ENCODE measurements around the gene CD63. TPM values are rescaled to one million over a fixed set of nuclear protein-coding genes. Genes with fewer than 3 reads are reported as not detected.
A peak's percentile ranks its signal among the peaks of the same experiment; 100 is the strongest.
"Not testable (repeated sequence)": the region's sequence is repeated elsewhere in the genome, so short reads cannot be mapped to it uniquely, and the experiment has no call there.

The CD63 gene, protein sequence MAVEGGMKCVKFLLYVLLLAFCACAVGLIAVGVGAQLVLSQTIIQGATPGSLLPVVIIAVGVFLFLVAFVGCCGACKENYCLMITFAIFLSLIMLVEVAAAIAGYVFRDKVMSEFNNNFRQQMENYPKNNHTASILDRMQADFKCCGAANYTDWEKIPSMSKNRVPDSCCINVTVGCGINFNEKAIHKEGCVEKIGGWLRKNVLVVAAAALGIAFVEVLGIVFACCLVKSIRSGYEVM
- 100 to 1,000 TPM; 211 to 237 TPM for total RNA-seq

DNA sequence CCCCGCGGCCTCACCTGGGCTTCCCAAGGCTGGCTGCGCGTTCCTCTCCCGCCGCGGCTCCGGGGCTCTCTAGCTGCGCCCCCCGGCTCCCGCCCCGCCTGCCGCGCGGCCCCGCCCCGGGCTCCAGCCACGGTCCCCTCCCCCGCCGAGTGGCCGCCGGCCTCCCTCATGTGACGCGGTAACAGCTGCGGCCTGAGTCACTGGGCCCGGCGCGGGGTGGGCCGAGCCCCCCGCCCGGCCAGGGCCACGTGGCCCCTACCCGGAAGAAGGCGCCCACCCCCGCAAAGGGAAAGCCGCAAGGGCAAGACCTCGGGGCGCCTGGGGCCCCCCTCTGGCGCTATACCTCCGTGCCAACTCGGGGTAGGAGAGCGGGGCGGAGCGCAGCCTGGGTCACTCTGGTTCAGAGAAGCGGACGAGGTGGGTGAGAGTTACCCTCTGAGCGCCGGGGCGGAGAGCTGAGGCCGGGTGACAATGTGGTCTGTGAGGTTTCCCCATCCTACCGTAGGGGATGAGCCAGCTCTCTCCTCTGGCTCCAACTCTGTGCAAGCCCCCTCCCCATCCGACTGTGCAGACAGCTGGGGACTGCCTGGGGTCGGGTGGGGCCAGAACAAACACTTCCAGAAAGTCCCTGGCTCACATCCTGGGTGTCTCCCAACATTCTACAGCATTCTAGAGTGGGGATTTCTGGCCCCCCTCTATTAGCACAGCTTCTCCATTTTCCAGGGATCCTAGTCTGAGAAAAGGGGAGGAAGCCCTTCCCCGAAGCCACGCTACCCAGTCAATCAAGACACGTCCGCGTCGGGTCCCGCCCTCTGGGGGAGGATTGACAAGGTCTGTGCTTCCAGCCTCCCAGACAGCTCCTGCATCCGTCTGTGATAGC is at the start of gene CD63:
Gene CD63 (minus strand): TSS at position 71 of the 880 bp plus-strand sequence. CDS start 668 bp downstream, outside the sequence.
- H3K4me1 Mint-ChIP-seq = peaks cover 29% of the 10 kb centered on the region
- H3K36me3 Mint-ChIP-seq (ENCODE audit: low read depth) = peaks cover 49% of the 10 kb centered on the region
- H3K27ac Mint-ChIP-seq = peak within 1 kb of the TSS; percentile 88
- no peaks in the 10 kb centered on the region for H3K9me3 Mint-ChIP-seq
- H3K4me3 Mint-ChIP-seq = peak within 1 kb of the TSS; percentile 94
- peak; percentile 79 for ATAC-seq (replicated peaks)
- no peaks in the 10 kb centered on the region for H3K27me3 Mint-ChIP-seq

DNA sequence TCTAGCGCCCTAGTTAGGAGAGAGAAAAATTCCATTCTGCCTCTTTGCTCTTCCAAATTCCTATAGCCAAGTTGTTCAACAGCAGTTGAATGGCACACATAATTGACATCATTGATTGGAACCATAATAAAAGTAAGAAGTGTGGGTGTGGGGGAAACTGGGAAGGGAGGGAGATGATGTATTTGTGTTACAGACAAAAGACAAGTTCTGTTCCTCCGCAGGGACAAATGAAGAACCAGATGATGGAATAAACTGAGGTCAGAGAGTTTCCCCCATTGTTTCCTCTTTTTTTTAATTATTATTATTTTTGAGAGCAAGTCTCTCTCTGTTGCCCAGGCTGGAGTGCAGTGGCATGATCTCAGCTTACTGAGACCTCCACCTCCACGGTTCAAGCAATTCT is 49.0 kb upstream of the CD63 start:
- no peak overlapping the region for H3K27ac Mint-ChIP-seq
- H3K36me3 Mint-ChIP-seq (ENCODE audit: low read depth) = peaks cover 88% of the 10 kb centered on the region
- no peak for ATAC-seq (replicated peaks)

DNA sequence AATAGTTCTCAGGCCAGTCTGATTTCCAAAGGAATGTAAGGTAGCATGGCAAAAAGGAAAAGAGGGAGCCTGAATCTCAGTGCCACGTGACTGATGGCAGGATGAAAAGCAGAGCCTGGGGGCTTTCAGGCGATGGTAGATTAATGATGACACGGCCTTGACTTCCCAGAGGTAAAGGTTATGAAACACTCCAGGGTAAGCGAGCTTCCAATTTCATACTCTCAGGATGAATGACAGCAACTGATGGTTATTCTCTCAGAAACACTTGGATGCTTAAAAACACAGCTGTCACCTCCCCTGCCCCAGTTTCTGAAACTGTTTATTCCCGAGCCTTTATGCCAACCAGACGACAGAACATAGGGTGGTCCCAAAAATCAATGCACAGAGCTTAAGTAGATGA is 42.9 kb upstream of the CD63 start:
- H3K4me3 Mint-ChIP-seq = no peak overlapping the region
- peak overlapping the region; percentile 48 for H3K27ac Mint-ChIP-seq
- no peak for ATAC-seq (replicated peaks)
- peaks cover 9% of the 10 kb centered on the region for H3K4me1 Mint-ChIP-seq
- no peaks in the 10 kb centered on the region for H3K9me3 Mint-ChIP-seq
- peaks cover 74% of the 10 kb centered on the region for H3K36me3 Mint-ChIP-seq (ENCODE audit: low read depth)
- H3K27me3 Mint-ChIP-seq = no peaks in the 10 kb centered on the region

More for the DNA sequence above, 49.0 kb upstream of the CD63 start:
- Mint-ChIP-seq H3K9me3 (no peaks in the 10 kb centered on the region), H3K27me3 (no peaks in the 10 kb centered on the region), H3K4me3 (no peak overlapping the region), H3K4me1 (no peaks in the 10 kb centered on the region)

DNA sequence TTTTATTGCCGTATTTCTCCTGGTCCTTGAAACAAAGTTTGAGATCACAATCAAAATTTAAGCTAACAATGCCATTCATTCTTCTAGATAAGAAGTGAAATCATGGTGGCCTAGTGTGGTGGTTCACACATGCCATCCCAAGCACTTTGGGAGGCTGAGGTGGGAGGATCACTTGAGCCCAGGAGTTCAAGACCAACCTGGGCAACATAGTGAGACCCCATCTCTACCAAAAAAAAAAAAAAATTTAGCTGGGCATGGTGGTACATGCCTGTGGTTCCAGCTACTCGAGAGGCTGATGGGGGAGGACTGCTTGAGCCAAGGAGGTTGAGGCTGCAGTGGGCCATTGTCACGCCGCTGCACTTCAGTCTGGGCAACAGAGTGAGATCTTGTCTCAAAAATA is 38.3 kb upstream of the CD63 start:
- H3K27ac Mint-ChIP-seq = no peak overlapping the region

DNA sequence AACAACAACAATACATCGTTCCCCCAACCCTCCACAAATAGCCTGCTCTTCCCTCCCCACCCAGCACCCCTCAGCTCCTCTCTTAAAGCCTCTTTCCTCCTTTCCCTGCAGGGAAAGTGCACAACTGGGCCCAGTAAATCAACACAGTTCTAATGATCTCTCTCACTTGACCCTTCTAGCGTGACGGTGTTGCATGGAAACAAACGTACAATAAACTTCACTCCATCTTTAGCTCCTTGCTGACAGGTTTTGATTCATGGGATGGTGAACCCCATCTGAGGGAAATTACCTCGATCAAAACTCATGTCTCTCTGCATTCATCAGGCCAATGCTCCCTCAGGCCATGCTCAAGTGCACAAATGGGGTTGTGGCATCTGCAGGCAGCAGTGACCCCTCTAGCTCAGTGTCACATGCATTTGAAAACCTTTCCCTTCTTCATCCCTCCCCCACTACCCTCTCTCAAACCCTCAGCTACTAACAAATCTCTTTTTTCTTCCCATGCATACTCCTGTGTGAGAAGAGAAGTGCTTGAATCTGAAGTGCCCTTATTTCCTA is 37.0 kb upstream of the CD63 start:
- no peak for ATAC-seq (replicated peaks)
- Mint-ChIP-seq H3K27me3 (no peaks in the 10 kb centered on the region), H3K9me3 (no peaks in the 10 kb centered on the region), H3K4me1 (peaks cover 21% of the 10 kb centered on the region), H3K4me3 (no peak overlapping the region), H3K27ac (peak overlapping the region; percentile 22), H3K36me3 (ENCODE audit: low read depth) (peaks cover 64% of the 10 kb centered on the region)

More for the DNA sequence above, 38.3 kb upstream of the CD63 start:
- ATAC-seq (replicated peaks) = no peak
- peaks cover 13% of the 10 kb centered on the region for H3K4me1 Mint-ChIP-seq
- no peaks in the 10 kb centered on the region for H3K27me3 Mint-ChIP-seq
- H3K4me3 Mint-ChIP-seq = no peak overlapping the region
- H3K36me3 Mint-ChIP-seq (ENCODE audit: low read depth) = peaks cover 66% of the 10 kb centered on the region
- no peaks in the 10 kb centered on the region for H3K9me3 Mint-ChIP-seq

DNA sequence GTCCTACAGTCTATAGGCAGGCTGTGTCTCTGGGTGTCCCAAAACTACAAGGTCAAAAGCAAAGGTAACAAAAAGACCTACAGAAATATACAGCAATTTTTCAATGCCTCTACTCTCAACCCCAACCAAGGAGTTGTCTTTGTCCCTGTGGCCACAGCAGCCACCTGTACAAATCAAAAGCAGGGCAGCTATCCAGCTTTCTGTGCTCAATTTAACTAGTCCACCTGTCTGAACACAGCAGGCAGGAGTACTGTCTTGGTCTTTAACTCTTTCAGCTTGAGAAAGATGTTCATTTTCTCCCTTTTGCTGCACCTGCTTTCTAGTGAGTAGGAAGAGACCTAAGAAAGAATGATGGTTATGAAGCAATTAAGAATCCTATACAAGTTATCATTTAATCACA is 33.8 kb upstream of the CD63 start:
- no peak for ATAC-seq (replicated peaks)
- no peaks in the 10 kb centered on the region for H3K9me3 Mint-ChIP-seq
- H3K27ac Mint-ChIP-seq = no peak overlapping the region
- H3K36me3 Mint-ChIP-seq (ENCODE audit: low read depth) = peaks cover 81% of the 10 kb centered on the region
- no peaks in the 10 kb centered on the region for H3K27me3 Mint-ChIP-seq
- H3K4me3 Mint-ChIP-seq = no peak overlapping the region
- H3K4me1 Mint-ChIP-seq = peaks cover 21% of the 10 kb centered on the region

DNA sequence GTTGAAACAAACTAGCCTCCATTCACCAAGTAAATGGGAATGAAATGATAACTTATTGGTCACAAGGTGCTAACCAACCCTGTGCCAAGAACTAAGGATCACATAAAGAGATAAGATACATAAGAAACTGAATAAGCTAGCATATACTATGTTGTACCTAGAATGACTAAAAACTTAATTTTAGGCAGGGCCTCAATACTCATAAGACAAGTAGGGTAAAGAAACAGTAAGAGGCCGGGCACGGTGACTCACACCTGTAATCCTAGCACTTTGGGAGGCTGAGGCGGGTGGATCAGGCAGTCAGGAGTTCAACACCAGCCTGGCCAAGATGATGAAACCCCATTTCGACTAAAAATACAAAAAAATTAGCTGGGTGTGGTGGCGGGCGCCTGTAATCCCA is 31.9 kb upstream of the CD63 start:
- H3K4me1 Mint-ChIP-seq = peaks cover 18% of the 10 kb centered on the region
- no peaks in the 10 kb centered on the region for H3K9me3 Mint-ChIP-seq
- peak overlapping the region; percentile 48 for H3K4me3 Mint-ChIP-seq
- H3K27ac Mint-ChIP-seq = peak overlapping the region; percentile 80
- no peaks in the 10 kb centered on the region for H3K27me3 Mint-ChIP-seq
- H3K36me3 Mint-ChIP-seq (ENCODE audit: low read depth) = peaks cover 81% of the 10 kb centered on the region
- peak; percentile 97 for ATAC-seq (replicated peaks)

DNA sequence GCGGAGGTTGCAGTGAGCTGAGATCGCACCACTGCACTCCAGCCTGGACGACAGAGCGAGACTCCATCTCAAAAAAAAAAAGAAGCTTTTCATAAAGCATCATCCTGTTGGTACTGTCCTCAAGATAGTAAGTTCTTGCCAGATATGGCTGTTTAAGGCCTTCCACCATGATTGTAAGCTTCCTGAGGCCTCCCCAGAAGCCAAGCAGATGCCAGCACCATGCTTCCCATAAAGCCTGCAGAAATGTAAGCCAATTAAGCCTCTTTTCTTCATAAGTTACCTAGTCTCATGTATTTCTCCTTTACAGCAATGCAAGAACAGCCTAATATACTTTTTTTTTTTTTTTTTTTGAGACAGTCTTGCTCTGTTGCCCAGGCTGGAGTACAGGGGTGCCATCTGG is 29.8 kb upstream of the CD63 start:
- not testable (repeated sequence) for H3K27me3 Mint-ChIP-seq; ATAC-seq (replicated peaks); H3K9me3 Mint-ChIP-seq; H3K4me3 Mint-ChIP-seq
- peaks cover 89% of the 10 kb centered on the region for H3K36me3 Mint-ChIP-seq (ENCODE audit: low read depth)
- peaks cover 20% of the 10 kb centered on the region for H3K4me1 Mint-ChIP-seq
- peak overlapping the region; percentile 26 for H3K27ac Mint-ChIP-seq

DNA sequence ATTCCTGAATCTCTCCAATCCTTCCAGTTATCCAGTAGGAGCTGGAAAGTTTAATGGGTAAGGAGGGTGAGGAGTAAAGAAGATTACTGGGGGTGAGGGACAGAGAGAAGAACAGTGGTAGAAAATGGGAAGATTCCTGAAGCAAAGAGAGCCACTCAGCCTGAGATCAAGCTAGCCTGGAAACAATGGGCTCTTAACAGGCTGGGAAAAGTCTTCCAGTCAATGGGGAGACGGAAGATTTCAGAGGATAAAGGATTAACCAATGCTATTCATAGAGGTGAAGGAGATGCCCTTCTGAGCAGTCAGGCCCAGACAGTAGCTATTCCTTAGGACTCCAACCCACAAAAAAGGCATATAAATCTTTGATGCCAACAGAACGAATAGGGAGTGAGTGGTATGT is 28.9 kb upstream of the CD63 start:
- no peak for ATAC-seq (replicated peaks)
- Mint-ChIP-seq H3K4me3 (no peak overlapping the region), H3K9me3 (no peaks in the 10 kb centered on the region), H3K4me1 (peaks cover 20% of the 10 kb centered on the region), H3K27me3 (no peaks in the 10 kb centered on the region), H3K36me3 (ENCODE audit: low read depth) (peaks cover 93% of the 10 kb centered on the region), H3K27ac (peak overlapping the region; percentile 26)

DNA sequence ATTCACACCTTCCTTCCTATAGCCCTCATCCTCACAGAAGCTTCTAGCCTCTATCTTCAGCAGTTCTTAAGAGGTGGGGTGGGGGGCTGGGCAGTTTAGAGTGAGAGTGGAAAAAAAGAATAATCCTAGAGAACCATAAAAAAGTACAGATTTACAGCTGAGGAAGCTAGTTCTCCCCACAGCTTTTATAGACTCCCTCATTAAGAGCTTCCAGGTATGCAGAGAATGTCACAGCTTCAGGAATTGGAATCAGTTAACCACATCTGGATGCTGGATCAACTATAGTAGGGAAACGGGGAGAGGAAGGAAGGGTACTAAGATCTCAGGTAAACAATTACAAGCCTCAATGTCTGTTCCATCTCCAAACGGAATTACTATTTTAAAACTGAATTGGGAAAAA is 26.4 kb upstream of the CD63 start:
- H3K4me3 Mint-ChIP-seq = no peak overlapping the region
- peaks cover 99% of the 10 kb centered on the region for H3K36me3 Mint-ChIP-seq (ENCODE audit: low read depth)
- H3K27ac Mint-ChIP-seq = peak overlapping the region; percentile 80
- no peaks in the 10 kb centered on the region for H3K27me3 Mint-ChIP-seq
- H3K4me1 Mint-ChIP-seq = peaks cover 6% of the 10 kb centered on the region
- H3K9me3 Mint-ChIP-seq = no peaks in the 10 kb centered on the region
- ATAC-seq (replicated peaks) = no peak

DNA sequence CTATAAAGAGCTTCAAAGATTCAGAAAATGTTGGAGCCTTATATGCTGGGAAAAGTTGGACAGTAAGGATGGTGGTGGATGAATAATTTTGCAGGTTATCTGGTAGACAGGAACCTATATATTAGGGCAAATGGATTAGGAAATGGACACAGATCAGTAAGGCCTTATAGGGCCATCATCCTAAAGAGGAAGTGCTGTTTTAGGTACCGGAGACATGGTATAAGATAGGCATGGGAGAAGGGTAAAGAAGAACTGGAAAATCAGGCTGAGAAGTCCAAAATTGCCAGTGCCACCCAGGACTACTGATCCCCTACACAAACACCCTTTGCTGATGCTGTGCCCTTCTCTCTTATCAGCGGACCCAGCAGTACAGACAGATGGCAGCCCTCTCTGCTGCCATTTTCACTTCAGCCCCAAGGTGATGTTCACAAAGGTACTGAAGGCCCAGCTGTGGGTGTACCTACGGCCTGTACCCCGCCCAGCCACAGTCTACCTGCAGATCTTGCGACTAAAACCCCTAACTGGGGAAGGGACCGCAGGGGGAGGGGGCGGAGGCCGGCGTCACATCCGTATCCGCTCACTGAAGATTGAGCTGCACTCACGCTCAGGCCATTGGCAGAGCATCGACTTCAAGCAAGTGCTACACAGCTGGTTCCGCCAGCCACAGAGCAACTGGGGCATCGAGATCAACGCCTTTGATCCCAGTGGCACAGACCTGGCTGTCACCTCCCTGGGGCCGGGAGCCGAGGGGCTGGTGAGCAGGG is 19.6 kb upstream of the CD63 start:
- no peak overlapping the region for H3K4me3 Mint-ChIP-seq
- peaks cover 29% of the 10 kb centered on the region for H3K4me1 Mint-ChIP-seq
- H3K27me3 Mint-ChIP-seq = no peaks in the 10 kb centered on the region
- ATAC-seq (replicated peaks) = no peak
- H3K27ac Mint-ChIP-seq = peak overlapping the region; percentile 34
- H3K36me3 Mint-ChIP-seq (ENCODE audit: low read depth) = peaks cover 51% of the 10 kb centered on the region
- no peaks in the 10 kb centered on the region for H3K9me3 Mint-ChIP-seq

DNA sequence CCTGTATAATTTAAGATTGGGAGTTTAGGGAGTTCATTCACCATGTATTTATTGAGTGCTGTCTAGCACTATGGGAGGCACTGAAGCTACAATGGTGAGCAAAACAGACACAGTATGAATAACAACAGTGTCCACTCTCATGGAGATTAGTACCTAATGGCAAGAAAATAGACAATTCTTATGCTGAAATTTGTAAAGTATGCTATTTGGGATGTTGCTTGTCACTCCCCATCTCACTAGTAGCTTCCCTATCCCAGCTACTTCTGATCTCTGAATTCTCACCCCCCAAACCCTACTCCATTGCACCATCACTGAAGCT is 18.1 kb upstream of the CD63 start:
- H3K4me1 Mint-ChIP-seq = peaks cover 39% of the 10 kb centered on the region
- no peaks in the 10 kb centered on the region for H3K9me3 Mint-ChIP-seq
- ATAC-seq (replicated peaks) = no peak
- no peaks in the 10 kb centered on the region for H3K27me3 Mint-ChIP-seq
- peaks cover 35% of the 10 kb centered on the region for H3K36me3 Mint-ChIP-seq (ENCODE audit: low read depth)
- no peak overlapping the region for H3K4me3 Mint-ChIP-seq
- no peak overlapping the region for H3K27ac Mint-ChIP-seq

DNA sequence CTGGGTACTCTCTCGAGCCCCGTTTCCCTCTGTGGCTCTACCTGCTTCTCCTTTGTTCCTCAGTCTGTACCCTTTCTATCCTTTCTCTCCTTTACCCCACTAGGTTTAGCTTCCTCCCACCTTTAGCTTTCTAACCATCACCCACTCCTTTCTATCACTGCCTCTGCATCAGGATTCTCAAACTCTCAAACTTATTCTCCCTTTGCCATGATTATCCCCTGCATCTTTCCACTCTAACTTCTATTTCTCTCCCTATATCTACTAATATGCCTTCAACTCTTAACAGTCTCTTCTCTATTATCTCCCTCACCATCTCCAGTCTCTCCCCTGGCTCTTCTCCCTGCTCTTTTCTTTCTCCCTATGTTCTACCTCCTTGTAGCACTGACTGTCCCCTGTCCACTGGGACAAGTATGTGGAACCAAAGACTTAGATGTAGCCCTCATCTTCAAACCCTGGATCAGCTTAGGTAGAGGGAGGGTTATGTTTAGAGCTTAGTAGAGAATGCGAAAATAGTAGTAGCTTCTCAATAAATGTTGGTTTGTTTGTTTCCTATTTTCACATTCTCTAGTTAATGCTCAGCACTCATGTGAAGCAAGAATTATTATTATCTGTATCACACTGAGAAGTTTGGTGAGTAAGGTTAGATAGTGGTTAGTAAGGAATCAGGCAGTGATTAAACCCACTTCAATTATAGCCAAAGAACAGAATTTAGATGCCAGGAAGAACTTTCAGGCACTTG is 17.5 kb upstream of the CD63 start:
- peaks cover 31% of the 10 kb centered on the region for H3K36me3 Mint-ChIP-seq (ENCODE audit: low read depth)
- H3K4me3 Mint-ChIP-seq = peak overlapping the region; percentile 5
- H3K4me1 Mint-ChIP-seq = peaks cover 41% of the 10 kb centered on the region
- H3K27me3 Mint-ChIP-seq = no peaks in the 10 kb centered on the region
- H3K9me3 Mint-ChIP-seq = no peaks in the 10 kb centered on the region
- peak overlapping the region; percentile 40 for H3K27ac Mint-ChIP-seq
- ATAC-seq (replicated peaks) = no peak
